Suprapubic skin (tissue), 3 donors: ENCODE results near the gene GRIA2.
"Not testable (repeated sequence)": the region's sequence is repeated elsewhere in the genome, so short reads cannot be mapped to it uniquely, and the experiment has no call there.

ENCODE experiments used
- CTCF ChIP-seq, 2 donors: fragments of 200-600 bp in 1 of 2; fragments of 450-650 bp in 1 of 2; sonication (generic) in 1 of 2; IDR thresholded peaks; one replicate each; pipeline ENCODE4 v1.5.1; 2016 to 2019; ENCODE audit warnings: antibody characterized with exemption in 2 of 2, mild to moderate bottlenecking in 1 of 2, moderate library complexity in 1 of 2
- EP300 ChIP-seq: sonication (generic); formaldehyde crosslinking; IDR thresholded peaks from one replicate; pipeline ENCODE4 v1.6.1; 2017; ENCODE audit warnings: antibody characterized with exemption
- POLR2A ChIP-seq, 2 donors: fragments of 450-650 bp; IDR thresholded peaks; one replicate each; pipeline ENCODE4 v1.6.1; 2017; ENCODE audit warnings: antibody characterized with exemption in 2 of 2, mild to moderate bottlenecking in 2 of 2, moderate library complexity in 2 of 2

- not testable (repeated sequence) for TF ChIP-seq CTCF (IDR thresholded peaks at IDR 0.05); EP300; POLR2A (IDR thresholded peaks at IDR 0.05)
These were observed 37.6 kb downstream of the GRIA2 start for GRCh38 chr4:157258165-157258564.
